HG03097 (cell line): Measurements from ENCODE around the gene TIGIT.
"Not testable (repeated sequence)": the region's sequence is repeated elsewhere in the genome, so short reads cannot be mapped to it uniquely, and the experiment has no call there.

Source experiments
- ATAC-seq: cut with Tn5 transposase; IDR thresholded peaks from one replicate; pipeline ENCODE4 v1.9.1; 2021; ENCODE audit not compliant: unreplicated experiment, low FRiP score

TIGIT gene

DNA sequence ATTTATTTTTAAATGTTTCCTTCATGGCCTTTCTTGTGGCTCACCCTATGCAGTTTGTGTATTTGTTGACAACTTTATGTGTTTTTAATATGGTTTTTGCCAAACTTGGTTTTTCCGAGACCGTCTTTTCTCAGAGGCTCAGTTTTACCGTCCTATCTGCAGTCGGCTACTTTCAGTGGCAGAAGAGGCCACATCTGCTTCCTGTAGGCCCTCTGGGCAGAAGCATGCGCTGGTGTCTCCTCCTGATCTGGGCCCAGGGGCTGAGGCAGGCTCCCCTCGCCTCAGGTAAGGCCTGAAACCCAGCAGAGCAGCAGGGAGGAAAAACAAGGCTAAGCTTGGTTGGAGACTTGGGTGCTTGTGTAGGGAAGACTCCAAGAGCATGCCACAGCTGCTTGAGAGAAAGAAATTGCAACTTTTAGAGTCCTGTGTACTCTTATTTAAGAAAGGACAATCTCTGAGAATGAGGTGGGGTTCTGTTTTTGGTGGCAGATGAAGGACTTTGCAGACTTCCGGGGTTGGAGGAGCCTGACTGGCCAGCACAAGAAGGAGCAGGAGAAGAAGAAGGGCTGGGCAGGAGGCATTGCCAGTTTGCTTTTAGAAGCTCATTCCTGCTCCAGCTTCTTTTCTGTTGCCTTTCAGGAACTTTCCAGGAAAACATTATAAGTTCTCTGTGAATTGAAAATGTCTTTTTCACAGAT lies at the start of gene TIGIT:
Gene TIGIT, plus strand, starts transcription at position 191 of the 698 bp plus-strand sequence. Its CDS starts 34 bp downstream, at position 225.
- no peak for ATAC-seq

DNA sequence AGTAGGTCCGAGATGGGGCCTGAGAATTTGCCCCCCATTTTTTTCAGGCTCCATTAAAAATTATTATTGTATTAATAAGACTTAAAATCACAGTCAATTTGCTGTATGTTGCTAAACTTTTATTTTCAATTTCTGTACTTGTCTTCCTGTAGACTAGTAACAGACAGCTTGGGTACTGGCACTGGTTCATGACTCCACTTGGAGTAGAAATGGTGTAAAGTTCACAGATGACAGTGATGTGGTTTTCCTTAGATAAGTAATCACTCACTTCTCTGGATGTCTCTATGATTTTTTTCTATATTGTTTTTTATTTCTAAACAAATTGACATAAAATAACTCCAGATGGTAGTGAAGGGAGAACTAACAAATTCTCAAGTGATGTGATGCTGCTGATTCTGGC lies 40.9 kb upstream of the TIGIT start:
- ATAC-seq, result no peak

DNA sequence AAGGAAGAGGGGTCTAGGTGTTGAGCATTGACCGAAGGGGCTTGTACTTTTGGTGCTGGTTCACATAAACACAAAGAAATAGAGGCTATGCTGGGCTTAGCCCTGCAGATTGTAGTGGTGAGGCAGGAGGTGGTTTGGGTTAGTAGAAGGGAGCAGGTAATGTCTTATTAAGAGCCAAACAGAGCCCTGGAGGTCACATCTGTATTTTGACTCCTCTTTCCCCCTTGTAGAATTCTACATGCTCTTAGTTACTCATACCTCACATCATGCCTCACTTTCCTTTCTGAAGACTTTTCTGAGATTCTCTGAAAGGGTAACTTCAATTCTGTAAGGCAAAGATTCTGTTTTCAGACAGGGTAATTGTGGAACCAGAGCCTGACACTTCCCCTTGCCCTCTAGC lies 40.3 kb upstream of the TIGIT start:
- no peak for ATAC-seq

DNA sequence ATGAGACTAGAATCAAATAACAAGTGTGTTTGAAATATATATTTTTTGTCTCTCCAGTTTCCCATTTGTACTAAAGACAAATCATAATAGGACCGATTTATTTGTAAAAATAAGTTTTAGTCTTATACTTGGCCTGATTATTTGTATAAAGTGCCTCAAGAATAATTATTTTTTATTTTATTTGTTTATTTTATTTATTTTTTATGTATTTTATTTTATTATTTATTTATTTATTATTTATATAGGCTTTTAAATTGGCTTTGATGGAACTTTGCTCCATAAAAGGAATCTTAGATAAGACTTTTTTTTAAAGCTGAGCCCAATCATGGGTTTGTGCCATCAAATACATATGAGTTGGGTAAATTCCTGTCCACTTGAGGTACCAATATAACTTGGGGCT lies 34.3 kb upstream of the TIGIT start:
- no peak for ATAC-seq

DNA sequence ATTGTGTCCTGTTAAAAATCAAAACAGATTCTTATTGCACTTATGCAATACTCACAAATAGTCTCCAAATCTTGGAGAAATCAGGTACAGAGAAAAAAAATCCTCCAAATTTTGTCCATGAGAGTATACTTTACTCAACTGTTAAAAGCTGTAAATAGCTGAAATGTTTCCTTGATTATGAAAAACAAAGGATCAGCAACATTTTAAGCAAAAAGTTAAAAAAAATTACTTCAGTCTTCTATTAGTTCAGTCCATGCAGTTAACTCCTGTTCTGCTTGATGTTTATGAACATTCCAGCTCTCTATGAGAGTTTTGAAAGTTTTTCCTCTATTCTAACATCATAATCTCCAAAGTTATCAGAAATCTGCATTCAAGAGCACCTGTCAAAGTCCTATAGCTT lies 33.7 kb upstream of the TIGIT start:
- ATAC-seq, result no peak

DNA sequence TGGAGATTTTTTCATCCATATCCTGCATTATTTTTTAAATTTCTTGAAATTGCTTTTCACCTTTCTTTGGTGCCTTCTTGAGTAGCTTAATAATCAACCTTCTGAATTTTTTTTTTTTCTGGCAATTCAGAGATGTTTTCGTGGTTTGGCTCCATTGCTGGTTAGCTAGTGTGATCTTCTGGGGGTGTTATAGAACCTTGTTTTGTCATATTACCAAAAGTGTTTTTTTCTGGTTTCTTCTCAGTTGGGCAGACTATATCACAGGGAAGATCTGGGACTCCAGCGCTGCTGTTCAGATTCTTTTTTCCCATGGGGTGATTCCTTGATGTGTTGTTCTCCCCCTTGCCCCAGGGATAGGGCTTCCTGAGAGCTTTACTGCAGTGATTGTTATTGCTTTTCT lies 23.8 kb upstream of the TIGIT start:
- ATAC-seq, result no peak

DNA sequence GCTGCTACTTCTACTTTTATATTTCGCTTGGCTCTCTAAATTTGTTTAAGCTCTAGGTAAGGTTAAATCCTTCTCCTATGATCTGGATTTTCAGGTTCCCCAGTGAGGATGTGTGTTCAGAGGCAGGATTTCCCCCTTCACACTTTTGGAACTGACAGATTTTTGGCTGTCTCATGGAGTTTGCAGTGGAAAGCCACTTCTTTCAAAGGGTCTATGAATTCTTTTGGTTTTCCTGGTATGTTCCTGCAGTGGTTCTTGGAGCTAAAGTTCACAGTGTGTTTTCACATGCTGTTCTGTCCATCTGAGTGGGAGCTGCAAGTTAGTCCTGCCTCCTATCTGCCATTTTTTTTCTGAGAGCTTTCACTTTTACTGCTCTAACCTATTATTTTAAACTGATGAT lies 21.6 kb upstream of the TIGIT start:
- no peak for ATAC-seq

DNA sequence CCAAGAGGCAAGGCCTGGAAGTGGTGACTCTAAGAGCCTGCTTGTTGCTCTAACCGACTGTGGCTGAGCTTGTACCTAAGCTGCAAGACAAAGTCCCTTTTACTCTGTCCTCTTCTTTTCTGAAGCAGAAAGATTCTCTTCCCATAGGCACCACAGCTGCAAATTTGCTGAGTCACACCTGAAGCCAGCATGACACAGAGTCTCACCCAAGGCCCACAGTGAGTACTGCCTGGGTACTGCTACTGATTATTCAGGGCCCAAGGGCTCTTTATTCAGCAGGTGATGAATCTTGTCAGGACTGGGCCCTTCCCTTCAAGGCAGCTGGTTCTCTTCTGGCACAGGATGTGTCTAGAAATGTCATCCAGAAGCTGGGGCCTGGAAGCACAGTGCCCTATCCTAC lies 18.9 kb upstream of the TIGIT start:
- ATAC-seq, result no peak

DNA sequence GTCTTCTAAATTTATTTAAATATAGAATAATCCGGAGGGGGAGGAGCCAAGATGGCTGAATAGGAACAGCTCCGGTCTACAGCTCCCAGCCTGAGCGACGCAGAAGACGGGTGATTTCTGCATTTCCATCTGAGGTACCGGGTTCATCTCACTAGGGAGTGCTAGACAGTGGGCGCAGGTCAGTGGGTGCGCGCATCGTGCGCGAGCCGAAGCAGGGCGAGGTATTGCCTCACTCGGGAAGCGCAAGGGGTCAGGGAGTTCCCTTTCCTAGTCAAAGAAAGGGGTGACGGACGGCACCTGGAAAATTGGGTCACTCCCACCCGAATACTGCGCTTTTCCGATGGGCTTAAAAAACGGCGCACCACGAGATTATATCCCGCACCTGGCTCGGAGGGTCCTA lies 17.0 kb upstream of the TIGIT start:
- ATAC-seq, result not testable (repeated sequence)

DNA sequence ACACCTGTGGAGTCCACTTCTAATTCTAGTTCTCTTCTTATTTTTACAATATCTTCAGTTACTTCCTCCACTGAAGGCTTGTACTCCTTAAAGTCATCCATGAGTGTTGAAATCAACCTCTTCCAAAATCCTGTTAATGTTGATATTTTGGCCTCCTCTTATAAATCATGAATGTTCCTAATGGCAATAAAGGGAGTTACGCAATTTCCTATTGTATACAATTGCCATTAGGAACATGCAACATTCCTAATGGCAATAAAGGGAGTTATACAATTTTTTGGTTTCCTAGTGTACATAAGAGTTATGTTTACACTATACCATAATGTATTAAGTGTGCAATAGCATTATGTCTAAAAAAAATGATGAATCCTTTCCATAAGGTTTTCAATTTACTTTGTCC lies 9.2 kb upstream of the TIGIT start:
- no peak for ATAC-seq

DNA sequence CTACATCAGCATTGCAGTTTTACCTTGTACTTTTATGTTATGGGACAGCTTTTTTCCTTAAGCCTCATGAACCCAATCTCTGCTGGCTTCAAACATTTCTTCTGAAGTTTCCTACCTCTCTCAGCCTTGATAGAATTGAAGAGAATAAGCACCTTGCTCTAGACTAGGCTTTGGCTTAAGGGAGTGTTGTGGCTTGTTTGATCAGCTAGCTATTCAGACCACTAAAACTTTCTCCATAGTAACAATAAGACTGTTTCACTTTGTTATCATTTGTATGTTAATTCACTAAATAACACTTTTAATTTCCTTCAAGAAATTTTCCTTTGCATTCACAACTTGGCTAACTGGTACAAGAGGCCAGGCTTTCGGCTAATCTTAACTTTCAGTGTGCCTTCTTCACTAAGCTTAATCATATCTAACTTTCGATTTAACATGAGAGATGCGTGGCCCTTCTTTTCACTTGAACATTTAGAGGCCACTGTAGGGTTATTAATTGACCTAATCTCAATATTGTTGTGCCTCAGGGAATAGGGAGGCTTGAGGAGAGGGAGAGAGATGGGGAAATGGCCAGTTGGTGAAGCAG lies 8.1 kb upstream of the TIGIT start:
- no peak for ATAC-seq

DNA sequence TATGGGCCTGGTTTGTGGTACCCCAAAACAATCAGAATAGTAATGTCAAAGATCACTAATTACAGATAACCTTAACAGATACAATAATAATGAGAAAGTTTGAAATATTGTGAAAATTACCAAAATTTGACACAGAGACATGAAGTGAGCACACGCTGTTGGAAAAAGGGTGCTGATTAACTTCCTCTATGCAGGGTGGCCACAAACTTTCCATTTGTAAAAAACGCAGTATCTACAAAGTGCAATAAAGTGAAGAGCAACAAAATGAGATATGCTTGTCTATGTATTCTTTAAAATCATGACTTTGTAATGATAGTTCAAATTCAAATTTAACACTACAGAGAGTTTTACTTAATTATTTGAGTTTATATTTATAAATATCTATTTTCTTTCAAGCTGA lies 7.6 kb upstream of the TIGIT start:
- no peak for ATAC-seq

DNA sequence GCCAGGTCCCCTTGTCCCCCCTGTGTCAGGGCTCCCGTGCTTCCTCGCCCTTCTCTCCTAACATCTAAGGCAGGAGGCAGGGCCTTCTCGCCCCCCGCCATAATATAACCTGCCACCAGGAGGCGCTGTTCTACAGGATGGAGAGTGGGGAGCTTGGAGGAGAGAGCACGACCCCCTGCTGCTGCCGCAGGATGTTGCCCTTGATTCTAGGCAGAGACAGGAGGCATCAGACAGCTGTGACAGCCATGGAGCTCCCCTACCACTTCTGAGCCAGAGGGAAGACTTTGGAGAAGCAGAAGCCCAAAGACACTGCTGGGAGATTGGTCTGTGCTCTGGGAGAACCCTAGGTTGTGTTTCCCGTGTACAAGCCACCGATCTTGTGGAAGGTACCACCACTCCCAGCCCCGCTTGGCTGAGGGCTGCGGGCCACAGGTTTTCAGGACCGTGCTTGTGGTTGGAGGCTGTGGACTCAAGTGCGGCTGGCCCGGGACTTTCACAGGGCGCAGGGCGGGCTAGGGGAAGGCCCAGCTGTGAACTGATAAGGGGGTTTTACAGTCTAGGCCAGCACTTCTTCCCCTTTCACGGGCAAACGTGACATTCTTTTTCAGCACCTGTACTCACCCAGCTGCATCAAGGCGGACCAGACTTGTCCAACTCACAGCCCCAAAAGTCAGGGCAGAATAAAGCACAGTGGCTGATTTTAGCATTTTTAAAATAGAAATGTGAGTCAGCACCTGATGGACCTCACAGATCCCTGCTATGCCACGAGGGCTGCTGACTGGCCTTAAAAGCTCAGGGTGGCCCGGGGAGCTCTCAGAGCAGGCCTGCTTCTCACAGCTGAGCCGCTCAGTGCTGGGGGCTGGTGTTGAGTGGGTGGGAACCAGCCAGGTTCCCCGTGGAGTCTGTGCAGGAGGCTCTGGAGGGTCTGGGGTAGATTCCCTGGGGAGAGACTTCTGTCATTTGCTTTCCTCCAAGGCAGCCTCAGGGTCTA lies 2.6 kb upstream of the TIGIT start:
- peak; percentile 87 for ATAC-seq

DNA sequence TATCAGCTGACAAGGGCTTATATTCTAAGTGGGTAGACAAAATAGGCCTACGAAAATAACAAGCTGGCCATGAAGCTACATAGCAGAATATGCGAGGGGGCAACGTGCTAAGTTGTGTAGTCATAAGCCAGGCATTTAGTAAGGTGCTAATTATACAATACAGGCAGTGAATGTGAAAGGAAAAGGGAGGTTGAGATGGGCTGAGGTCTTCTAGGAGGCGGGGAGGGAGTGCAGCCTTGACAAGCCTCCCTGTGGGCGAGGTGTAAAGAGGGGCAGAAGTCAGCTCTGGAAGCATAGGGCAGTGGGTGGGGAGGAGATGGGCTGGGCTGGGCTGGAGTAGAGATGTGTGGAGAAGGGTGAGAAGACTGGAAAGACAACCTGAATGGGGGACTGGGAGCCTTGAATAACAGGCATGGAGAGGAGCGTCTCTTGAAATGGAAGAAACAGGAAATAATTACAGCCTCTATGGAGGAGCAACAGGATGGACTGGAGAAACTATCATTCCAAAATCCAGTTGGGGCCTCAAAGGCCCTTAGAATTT lies 1.2 kb downstream of the TIGIT start:
- no peak for ATAC-seq

DNA sequence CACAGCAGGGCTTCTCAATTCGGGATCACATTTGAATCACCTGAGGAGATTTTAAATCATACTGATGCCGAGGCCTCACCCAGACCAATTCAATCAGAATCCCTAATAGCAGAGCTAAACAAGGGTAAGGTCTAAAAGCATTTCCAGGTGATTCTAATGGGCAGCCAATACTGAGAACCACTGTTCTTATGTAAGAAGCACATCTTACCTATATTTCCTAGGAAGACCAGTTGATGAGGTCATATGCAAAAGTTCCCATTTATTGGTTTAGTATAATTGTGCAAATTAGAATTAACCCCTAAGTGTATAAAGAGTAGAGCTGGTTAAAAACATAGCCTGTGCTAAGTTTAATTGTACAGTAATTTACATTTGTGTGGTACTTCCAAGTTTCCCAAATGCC lies 2.1 kb downstream of the TIGIT start:
- ATAC-seq, result no peak

DNA sequence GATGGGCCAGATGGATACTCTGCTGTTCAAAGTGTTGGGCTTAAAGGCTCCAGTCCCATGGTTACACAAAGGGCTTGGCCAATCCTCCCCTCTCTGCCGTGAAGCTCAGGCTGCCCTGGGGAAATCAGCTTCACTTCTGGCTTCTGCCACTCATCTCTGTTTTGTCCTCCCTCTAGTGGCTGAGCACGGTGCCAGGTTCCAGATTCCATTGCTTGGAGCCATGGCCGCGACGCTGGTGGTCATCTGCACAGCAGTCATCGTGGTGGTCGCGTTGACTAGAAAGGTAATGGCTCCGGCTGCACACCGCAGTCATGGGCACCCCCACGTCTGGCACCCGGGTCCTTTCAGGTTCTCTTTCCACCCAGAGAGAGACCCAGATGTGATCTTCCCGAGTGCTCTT lies 5.6 kb downstream of the TIGIT start:
- no peak for ATAC-seq

DNA sequence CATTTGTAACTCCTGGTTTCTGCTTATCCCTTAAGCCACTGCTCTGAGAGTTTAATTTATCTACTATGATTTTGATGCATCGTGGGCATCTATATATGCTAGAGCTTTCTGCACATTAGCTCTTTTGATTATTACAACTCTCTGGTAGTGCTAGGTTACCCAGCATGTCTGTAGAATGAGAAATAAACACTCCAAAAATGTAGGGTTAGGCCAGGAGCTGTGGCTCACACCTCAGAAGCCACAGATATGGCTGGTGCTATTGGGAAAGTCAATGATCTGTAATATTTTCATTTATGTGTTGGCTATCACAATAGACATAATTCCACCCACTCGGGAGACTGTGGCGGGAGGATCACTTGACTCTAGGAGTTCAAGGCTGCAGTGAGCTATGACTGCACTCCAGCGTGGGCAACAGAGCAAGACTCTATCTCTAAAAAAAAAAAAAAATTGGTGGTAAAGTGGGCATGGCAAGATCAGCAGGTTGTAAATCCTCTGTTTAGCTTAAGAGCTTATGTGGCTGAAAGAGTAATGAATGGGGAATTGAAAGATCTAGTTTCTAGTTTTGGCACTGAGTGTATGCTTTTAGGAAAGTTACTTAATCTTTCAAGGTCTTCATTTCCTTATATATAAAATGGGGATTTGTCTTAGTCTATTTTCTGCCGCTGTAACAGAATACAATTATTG lies 6.3 kb downstream of the TIGIT start:
- no peak for ATAC-seq

DNA sequence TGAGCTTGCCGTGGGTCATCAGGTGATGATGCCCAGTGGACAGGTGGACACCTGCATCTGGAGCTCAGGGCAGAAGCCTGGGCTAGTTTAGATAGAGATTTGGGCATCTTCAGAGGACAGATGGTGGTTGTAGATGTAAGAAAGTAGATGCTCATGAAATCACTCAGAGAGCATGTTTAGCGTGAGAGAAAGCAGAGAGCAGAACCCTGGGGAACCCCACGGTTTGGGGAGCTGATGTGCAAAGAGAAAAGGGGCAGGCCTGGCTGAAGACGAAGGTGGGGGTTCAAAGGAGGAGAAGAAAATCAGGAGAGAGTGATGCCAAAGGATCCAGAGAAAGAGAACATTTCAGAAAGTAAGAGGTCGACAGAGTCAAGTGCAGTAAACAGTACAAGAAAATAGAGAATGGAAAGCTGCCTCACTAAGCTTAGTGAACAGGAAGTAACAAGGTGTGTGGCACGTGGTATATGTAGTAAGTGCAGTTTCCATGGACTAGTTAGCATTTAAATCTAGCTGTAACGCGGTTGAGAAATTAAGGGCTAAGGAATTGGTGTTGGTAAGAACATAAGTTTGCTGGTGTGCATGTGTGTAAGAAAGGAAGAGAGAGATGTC lies 13.5 kb downstream of the TIGIT start:
- no peak for ATAC-seq

DNA sequence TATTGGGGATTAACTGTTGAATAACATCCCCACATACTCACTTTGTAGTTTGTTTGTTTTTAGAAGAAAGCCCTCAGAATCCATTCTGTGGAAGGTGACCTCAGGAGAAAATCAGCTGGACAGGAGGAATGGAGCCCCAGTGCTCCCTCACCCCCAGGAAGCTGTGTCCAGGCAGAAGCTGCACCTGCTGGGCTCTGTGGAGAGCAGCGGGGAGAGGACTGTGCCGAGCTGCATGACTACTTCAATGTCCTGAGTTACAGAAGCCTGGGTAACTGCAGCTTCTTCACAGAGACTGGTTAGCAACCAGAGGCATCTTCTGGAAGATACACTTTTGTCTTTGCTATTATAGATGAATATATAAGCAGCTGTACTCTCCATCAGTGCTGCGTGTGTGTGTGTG lies 14.0 kb downstream of the TIGIT start:
- no peak for ATAC-seq

DNA sequence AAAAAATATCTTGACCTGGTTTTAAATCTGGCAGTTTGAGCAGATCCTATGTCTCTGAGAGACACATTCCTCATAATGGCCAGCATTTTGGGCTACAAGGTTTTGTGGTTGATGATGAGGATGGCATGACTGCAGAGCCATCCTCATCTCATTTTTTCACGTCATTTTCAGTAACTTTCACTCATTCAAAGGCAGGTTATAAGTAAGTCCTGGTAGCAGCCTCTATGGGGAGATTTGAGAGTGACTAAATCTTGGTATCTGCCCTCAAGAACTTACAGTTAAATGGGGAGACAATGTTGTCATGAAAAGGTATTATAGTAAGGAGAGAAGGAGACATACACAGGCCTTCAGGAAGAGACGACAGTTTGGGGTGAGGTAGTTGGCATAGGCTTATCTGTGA lies 14.5 kb downstream of the TIGIT start:
- ATAC-seq, result no peak
